Kidney epithelial cell (primary cell): ENCODE measurements around the gene PROK2. TPM values are rescaled to one million over a fixed set of nuclear protein-coding genes. Genes with fewer than 3 reads are reported as not detected.

Experiments
- DNase-seq: peaks from one replicate; pipeline ENCODE4 v3.0.0-alpha.2; 2010; ENCODE audit warnings: low read depth
- H3K27me3 ChIP-seq: 2 replicates; pipeline ENCODE4 v1.6.0; 2011; ENCODE audit warnings: low read length; ENCODE audit not compliant: control insufficient read depth, insufficient read depth
- H3K36me3 ChIP-seq: 2 replicates; pipeline ENCODE4 v1.5.1; 2011; ENCODE audit warnings: low read length; ENCODE audit not compliant: control insufficient read depth, insufficient read depth
- H3K4me3 ChIP-seq: 2 replicates; pipeline ENCODE4 v1.5.1; 2011; ENCODE audit warnings: low read depth, mild to moderate bottlenecking, control low read depth, low read length
- total RNA-seq: library from RNA; depleted of rRNA; stranded (reverse); fragments of >200 nt; gene quantifications from 2 replicates; pipeline ENCODE4 v1.2.3, GENCODE V29; 2015
- TF ChIP-seq, protein P1 (sequence below): IDR thresholded peaks from 2 replicates; pipeline ENCODE4 v1.5.1; 2011; ENCODE audit warnings: mild to moderate bottlenecking, moderate library complexity, low read length, control low read depth, inconsistent platforms; ENCODE audit not compliant: insufficient read depth, poor library complexity, severe bottlenecking

PROK2 gene
- total RNA-seq, 1 donor from 2014 or later, result not detected

DNA sequence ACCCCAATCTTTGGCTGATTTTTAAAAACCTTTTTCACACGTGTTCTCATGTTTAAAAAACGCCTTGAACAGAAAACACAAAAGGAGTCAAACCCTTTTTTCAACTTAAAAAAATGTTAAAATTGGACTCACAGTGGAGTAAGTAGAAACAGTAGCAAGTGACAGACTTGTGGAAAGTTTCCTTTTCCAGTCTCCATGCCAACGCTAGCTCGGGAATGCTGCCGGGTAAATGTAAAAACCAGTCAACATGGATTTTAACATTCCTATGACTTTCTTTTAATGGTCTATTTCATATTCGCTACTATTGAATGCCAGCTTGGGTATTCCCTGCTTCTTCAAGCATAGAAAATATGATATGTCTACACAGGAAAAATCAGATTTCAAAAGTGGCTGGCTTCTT, 1.6 kb upstream of the PROK2 start:
- Histone ChIP-seq H3K36me3 (no peaks in the 10 kb centered on the region), H3K4me3 (no peak overlapping the region), H3K27me3 (peaks cover 27% of the 10 kb centered on the region)
- TF ChIP-seq, protein P1, sequence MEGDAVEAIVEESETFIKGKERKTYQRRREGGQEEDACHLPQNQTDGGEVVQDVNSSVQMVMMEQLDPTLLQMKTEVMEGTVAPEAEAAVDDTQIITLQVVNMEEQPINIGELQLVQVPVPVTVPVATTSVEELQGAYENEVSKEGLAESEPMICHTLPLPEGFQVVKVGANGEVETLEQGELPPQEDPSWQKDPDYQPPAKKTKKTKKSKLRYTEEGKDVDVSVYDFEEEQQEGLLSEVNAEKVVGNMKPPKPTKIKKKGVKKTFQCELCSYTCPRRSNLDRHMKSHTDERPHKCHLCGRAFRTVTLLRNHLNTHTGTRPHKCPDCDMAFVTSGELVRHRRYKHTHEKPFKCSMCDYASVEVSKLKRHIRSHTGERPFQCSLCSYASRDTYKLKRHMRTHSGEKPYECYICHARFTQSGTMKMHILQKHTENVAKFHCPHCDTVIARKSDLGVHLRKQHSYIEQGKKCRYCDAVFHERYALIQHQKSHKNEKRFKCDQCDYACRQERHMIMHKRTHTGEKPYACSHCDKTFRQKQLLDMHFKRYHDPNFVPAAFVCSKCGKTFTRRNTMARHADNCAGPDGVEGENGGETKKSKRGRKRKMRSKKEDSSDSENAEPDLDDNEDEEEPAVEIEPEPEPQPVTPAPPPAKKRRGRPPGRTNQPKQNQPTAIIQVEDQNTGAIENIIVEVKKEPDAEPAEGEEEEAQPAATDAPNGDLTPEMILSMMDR, result no peak
- DNase-seq, result no peak

DNA sequence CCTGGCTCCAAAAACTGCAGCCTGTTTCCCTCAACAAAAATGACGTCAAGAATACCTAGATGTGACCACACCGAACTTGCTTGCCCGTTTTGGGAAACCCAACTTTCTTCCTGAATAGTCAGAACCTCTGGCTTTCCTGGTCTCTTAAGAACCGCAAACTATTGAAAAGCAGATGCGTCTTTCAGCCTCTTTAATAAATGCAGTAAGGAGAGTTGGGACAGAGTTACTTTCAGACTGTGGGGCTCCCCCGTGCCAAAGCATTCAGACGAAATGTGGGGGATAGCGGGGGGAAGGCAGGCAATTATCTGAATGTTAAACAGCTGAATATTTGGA, 1.2 kb upstream of the PROK2 start:
- TF ChIP-seq, protein P1, result no peak
- Histone ChIP-seq H3K4me3 (no peak overlapping the region), H3K27me3 (peaks cover 29% of the 10 kb centered on the region), H3K36me3 (no peaks in the 10 kb centered on the region)
- no peak for DNase-seq

DNA sequence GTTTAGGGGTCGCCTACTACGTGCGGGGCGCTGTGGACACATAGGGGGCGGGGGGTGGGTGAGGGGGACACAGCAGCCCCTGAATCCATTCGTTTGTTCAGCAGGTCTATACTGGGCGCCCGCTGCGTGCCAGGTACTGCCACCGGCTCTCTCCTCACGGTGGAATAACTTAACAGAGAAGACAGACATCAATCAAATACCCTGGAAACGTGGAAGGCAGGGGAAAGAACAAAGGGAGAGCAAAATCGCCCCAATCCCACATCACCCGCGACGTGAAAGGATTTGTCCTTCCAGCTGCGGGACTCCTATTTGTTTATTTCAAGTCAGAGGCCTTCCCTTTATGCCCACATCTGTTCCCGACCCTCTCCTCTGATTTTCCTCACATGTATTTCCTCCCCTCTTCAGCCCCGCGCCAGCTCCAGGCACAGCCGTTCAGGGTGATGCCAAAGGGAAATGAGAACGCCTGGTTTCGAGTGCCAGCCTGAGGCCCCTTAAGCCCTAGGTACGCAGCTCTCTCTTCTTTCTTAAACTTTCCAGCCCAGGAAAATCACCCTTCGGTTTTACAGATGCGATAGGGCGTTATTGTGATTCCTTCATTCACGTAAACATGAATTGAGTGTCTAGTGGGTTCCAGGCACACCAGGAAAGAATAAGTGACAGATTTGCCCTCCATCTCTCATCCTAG, 726 bp upstream of the PROK2 start:
- TF ChIP-seq, protein P1, result no peak
- no peak for DNase-seq
- Histone ChIP-seq H3K4me3 (no peak overlapping the region), H3K27me3 (peaks cover 30% of the 10 kb centered on the region), H3K36me3 (no peaks in the 10 kb centered on the region)

DNA sequence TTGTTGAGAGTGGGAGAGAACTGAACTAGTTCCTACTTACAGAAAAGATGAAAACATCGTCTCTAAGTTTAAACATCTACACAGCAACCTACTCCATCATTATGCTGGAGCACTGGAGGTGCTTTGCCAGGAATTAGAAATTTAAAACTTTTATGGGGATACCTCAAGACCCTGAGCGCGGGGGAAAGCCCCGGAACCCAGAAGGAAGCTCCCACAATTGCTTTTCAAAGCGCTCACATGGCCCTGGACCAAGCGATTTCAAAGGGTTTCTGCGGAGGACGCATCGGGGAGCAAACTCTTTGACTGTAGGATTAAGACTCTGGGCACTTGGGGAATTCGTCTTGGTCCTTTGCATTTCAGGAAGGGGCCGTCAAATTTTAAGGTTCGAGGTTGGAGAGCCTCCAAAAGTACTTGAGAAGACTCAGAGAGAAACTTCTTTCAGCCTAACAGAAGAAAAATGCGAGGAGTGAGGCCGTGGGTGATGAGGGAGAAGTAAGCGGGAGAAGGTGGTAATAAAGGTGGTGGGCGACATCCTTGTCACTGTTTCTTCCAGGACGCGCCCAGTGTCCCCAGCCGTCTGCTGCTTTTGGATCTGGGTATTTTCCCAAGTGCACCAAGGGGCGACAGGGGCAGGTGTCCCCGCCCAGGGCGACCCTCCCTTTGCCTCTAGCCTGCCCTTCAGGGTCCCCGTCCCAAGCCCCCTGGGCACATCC, 591 bp downstream of the PROK2 start:
- Histone ChIP-seq H3K36me3 (no peaks in the 10 kb centered on the region), H3K27me3 (peaks cover 33% of the 10 kb centered on the region), H3K4me3 (peak overlapping the region; percentile 29)
- no peak for DNase-seq
- TF ChIP-seq, protein P1, result no peak

DNA sequence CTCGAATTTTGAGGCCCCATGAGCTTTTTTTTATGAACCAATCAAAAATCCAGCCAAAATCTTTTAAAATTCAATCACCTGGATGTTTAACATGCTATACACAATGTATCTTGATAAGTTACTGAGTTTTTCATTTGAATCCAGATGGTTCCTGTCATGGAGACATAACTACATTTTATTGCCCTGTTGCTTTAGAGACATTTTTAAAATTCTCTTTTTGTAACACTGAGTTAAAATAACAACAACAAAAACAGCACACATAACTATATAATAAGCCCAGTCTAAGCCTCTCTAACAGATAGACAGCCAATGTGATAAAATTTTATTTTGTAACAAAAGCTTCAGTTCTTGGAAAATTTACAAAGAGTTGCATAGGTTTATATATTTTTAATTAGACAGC, 1.8 kb downstream of the PROK2 start:
- DNase-seq, result no peak
- H3K4me3 ChIP-seq, result no peak overlapping the region
- H3K27me3 ChIP-seq, result peaks cover 33% of the 10 kb centered on the region
- no peaks in the 10 kb centered on the region for H3K36me3 ChIP-seq
- TF ChIP-seq, protein P1, result no peak

DNA sequence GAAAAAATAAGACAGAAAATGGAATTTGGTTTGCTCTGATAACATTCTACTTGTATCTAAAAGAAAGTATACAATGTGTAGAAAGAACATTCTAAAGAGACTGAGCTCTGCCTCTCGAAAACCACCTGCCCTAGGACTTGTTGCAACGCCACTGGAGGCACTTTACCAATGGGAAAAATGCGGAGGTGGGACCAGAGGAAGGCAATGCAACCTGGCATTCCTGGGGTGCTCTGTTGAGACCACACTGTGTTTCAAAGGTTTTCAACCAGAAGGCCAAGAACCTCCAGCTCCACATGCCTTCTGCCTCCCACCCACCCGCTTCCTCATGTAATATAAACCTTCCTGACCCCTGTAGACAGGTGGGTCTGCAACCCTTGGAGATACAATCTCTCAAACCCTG, 4.5 kb downstream of the PROK2 start:
- no peak for DNase-seq
- Histone ChIP-seq H3K27me3 (peaks cover 26% of the 10 kb centered on the region), H3K4me3 (no peak overlapping the region), H3K36me3 (no peaks in the 10 kb centered on the region)
- TF ChIP-seq, protein P1, result no peak
